ENCODE data around the gene RAP1GAP.

RAP1GAP gene
- total RNA-seq, result 0.36 to 0.80 (median 0.61) reads per million in 4 donors

DNA sequence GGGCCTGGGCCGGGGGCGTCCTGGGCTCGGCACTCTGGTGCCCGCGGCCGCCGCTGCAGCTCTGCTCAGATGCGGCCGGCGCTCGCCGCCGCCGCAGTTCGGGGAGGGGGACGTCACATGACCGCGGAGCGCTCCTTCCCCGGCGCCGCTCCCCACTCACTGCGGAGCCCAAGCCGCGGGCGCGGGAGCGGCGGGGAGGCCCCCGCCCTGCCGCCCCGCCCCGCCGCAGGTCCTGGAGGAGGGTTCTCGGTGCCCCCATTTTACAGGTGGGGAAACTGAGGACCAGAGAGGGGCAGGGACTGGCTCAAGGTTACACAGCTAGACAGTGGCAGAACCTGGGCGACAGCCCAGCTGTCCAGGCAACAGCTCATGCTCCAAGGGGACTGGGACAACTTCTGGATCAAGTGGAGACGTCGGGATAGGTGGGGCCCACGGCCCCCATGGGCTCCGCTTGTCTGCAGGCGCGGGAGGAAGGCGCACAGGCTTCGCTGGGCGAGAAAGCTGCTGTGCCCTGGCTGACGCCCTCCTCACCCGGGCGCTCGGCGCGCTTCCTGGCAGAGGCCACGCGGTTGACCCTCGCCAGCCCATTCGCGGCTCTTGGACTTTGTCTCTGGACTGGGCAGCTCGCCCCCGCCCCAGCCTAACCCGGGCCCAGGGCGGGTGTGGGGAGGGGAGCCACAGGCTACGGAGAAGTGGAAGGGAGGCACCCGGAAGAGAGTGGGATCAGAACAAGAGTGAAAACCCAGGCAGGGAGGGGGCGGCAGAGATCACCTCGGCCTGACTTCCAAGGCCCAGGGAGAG, at the start of gene RAP1GAP:
Gene RAP1GAP (minus strand): TSS at position 100 of the 801 bp plus-strand sequence. CDS start 49,325 bp downstream, outside the sequence.
- peak in 1 of 5 donors; percentile 36 for DNase-seq

- DNase-seq, result no peak
Measured at GRCh38 chr1:21716169-21716568, 47.0 kb upstream of the RAP1GAP start.

DNA sequence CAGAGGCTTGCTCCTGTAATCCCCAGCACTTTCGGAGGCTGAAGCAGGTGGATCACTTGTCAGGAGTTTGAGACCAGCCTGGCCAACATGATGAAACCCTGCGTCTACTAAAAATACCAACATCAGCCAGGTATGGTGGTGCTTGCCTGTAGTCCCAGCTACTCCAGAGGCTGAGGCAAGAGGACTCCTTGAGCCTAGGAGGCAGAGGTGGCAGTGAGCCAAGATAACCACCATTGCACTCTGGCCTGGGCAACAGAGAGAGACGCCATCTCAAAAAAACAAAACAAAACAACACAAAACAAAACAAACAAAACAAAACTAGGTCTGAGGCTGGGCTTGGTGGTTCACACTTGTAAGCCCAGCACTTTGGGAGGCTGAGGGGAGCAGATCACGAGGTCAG, 38.7 kb upstream of the RAP1GAP start:
- DNase-seq, result no peak

- no peak for DNase-seq
Measured at GRCh38 chr1:21707086-21707840, 38.1 kb upstream of the RAP1GAP start.

- no peak for DNase-seq
Measured at GRCh38 chr1:21706151-21706835, 37.1 kb upstream of the RAP1GAP start.

DNA sequence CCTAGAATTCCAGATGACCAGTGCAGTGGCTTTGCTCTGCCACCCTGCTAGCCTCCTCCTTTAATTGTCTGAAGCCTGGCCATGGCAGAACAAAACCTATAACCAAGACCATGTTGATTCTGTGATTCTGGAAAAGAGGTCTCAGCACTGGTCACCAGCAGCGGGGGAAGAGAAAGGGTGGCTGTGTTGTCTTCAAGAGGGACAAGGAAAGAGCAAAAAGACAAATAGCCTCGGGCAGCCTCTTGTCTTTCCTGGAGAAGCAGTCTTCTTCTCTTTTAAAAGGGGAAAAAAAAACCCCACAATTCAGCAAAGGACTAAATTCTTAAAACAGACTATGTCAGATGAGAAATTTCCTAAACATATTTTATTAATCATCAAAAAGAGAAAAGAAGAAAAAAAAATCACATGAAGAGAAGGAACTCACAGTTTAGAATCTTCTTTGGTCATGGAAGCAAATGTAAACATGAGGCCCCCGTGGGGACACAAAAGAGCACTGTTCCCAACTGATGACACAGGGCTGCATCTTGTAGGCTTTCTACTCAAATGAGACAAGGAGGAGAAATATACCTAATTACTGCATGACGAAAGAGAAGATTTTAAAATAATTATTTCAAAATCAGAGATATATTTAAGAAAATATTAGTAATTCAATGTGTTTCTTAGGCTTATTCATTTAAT, 36.3 kb upstream of the RAP1GAP start:
- no peak for DNase-seq

DNA sequence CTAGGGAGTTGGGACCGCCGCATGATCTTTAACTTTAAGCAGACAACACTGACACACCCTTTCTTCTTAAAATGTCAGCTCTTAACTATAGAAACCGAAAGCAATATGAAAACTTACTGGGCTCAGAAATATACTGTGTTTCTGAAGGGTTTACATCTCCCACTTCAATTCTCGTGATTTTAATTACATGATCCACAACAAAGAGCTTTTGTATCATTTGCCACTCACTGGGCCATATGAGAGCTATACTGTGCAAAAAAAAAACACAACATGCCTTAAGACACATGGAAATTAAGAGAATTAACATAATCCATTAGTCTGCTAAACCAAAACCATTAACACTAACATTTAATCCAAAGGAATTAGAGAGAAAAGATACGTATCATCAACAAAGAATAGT, 35.0 kb upstream of the RAP1GAP start:
- DNase-seq, result no peak

- peak in 1 of 5 donors; percentile 7 for DNase-seq
Measured at GRCh38 chr1:21703318-21703963, 34.3 kb upstream of the RAP1GAP start.

DNA sequence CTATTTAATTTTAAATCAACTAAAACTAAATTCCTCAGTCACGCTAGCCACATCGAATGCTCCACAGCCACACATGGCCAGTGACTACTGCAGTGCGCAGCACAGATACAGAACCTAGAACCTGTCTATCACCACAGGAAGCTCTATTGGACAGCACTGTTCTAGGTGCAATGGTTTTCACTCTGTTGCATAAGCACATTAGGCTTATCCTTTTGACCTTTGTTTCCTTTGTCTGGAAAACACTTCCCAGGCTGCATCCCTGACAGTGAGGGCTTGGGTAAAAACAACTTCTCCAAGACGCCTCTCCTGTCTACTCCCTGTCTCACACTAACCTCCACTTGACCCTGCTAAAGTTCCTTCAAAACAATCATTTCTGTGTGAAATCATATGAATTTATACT, 33.6 kb upstream of the RAP1GAP start:
- no peak for DNase-seq

DNA sequence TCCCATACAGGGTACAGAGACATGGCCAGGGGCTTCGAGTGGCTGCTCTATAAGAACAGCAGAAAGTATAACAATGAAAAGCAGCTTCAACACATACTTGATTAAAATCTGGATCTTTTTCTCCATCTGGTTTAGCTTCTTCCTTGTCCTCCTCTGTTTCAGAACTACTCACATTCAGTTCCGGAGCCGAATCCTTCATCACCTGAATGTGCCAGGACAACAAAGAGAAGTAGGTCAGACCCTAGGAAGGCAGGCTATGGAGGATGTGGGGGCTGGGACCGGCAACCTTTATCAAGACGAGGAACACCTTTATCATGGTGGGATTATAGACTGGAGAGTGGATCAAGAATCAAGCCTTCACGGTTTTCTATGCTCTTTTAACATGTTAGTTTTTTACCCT, 32.2 kb upstream of the RAP1GAP start:
- no peak for DNase-seq

DNA sequence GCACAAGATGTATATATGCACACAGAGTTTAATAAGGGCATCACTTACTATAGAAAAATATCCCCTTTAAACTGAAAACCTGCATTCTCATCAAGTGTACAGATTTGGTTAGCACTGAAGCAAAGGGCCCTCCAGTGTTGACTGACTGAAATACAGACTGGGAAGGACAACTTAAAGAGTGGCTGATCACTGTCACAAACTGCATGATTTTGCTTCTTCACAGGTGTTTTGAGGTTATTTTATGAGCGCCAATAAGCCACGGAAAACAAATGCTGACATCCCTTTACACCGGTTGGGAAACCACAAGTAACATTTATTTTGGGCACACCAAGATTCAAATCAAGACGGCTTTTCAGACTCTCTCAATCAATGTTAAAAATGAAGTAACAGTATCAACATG, 30.9 kb upstream of the RAP1GAP start:
- DNase-seq, result no peak

DNA sequence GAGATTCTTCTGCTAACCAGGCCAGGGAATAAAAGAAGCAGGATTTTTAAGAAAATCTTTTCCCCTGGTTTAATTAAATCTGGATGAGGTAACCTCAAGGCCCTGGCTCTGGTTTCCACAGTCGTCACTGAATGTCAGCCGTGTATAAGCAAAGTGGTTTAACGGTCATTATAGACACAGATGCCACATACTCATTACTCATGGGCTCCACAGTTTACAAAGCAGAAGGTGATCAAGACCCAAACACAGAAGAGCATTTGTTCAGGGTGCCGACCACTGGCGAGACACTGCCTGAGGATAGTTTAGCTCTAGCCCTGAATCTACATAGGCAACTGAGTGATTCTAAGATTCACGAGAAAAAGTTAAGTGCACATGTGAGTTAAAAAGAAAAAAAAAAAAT, 27.8 kb upstream of the RAP1GAP start:
- DNase-seq, result no peak

GRCh38 chr1:21693732-21694131, 24.6 kb upstream of the RAP1GAP start:
- no peak for DNase-seq

DNA sequence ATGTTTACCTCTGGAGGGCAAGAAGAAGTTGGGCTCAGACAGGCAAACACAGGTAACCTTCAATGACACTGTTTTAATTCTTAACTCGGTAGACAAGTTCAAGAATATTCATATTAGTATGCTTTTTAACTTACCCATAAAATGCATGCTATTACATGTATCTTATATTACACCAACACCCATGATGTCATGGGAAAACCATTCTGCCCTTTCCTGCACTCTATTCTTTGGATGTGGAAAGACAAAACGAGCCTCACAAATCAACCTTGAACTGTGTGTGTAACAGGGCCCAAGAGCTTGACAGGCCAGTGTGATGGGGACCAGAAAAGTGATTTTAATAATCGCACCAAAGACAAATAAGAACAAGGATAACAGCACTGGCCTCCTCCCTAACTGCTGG, 22.6 kb upstream of the RAP1GAP start:
- no peak for DNase-seq

DNA sequence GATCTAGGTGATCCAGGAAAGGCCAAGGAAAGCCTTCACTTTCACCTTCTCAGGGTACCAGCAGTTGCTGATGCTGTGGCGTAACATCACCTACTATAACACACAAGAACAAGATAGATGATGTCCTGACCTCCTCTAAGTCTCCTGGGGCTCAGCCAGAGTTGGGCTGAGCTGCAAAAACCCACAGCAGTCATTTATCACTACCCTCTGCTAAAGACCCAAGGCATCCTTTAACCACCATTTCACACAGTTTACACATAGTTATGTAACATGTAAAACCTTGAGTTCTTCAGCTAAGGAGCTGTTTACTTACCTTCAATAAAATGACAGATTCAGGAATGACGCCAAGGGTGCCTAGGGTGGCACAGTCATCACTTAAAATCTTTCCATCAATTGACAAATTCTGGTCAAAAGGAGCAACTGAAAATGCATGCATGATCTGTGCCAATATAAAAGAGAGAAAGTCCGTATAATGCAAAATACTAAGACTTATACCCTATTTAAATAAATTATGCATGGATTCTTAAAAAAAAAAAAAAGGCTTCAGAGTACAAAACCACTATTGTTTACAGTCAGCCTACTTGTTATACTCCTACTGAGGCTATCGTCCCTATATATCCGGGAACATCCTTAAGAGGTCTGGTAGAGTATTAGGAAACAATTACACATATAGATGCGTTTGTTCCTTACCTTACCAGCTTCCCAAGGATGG, 20.7 kb upstream of the RAP1GAP start:
- no peak for DNase-seq

GRCh38 chr1:21687081-21687529, 17.9 kb upstream of the RAP1GAP start:
- DNase-seq, result no peak

DNA sequence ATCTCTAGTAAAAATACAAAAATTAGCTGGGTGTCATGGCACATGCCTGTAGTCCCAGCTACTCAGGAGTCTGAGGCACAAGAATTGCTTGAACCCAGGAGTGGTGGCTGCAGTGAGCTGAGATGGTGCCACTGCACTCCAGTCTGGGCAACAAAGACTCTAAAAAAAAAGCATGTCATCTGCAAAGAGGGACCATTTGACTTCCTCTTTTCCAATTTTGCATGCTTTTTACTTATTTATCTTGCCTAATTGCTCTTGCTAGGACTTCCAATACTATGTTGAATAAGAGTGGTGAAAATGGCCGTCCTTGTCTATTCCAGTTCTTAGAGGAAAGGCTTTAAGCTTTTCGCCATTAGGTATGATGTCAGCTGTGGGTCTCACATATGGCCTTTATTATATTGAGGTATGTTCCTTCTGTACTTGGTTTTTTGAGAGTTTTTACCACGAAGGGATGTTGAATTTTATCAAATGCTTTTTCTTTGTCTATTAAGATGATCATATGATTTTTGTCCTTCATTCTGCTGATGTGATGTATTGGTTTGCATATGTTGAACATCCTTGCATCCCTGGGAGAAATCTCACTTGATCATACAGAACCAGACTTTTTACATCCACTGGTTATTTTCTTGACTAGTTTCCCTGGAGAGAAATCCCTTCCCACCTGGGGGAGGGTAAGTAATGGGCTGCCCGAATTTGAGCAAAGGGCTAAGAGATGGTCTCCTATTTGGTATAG, 17.0 kb upstream of the RAP1GAP start:
- no peak for DNase-seq

GRCh38 chr1:21681426-21681825, 12.3 kb upstream of the RAP1GAP start:
- DNase-seq, result no peak

DNA sequence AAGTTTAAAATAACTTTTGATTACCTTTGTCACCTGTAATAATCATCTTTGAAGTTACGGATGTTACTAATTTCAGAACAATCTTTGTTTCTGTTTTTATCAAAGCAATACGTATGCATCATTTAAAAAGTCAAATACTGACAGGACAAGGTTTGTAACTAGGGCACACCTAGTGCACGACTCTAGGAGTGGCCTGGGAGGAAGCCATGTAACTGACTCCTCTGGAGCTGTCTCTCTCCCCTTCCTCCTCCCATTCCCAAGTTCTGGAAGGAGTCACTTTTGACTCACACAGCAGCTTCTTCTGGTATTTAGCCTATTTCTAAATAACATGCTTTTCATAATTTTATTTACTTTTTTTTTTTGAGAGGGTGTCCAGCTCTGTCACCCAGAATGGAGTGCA, 11.8 kb upstream of the RAP1GAP start:
- DNase-seq, result no peak

- no peak for DNase-seq
Measured at GRCh38 chr1:21680381-21680780, 11.2 kb upstream of the RAP1GAP start.

- DNase-seq, result no peak
Measured at GRCh38 chr1:21677168-21677567, 8.0 kb upstream of the RAP1GAP start.

All from T-helper 1 cell (primary cell).